Upper lobe of left lung (tissue), 4 donors: ENCODE results near the gene HLA-C.

Experiments used
- CTCF ChIP-seq, 6 experiments: fragments of 450-650 bp in 4 of 6; fragments of 200-600 bp in 2 of 6; sonication (generic) in 2 of 6; IDR thresholded peaks; one replicate each; pipeline ENCODE4 v1.5.1; 2016 to 2019; ENCODE audit warnings: antibody characterized with exemption in 6 of 6
- POLR2A ChIP-seq, 4 donors: fragments of 450-650 bp; IDR thresholded peaks; one replicate each; pipeline ENCODE4 v1.5.1; 2016 to 2017; ENCODE audit warnings: antibody characterized with exemption in 4 of 4, mild to moderate bottlenecking in 2 of 4
- POLR2AphosphoS5 ChIP-seq, 2 donors: sonication (generic); formaldehyde crosslinking; IDR thresholded peaks; one replicate each; pipeline ENCODE4 v1.5.1; 2017; ENCODE audit warnings: antibody characterized with exemption in 2 of 2

- TF ChIP-seq CTCF (IDR thresholded peaks at IDR 0.05) (no peak), POLR2AphosphoS5 (IDR thresholded peaks at IDR 0.05) (no peak), POLR2A (IDR thresholded peaks at IDR 0.05) (peak in 1 of 4 donors; percentile 8)
These were observed 4.1 kb downstream of the HLA-C start for GRCh38 chr6:31267651-31268368.
